Measurements from ENCODE around the gene HOXC6. TPM values are rescaled to one million over a fixed set of nuclear protein-coding genes. Genes with fewer than 3 reads are reported as not detected.
A peak's percentile ranks its signal among the peaks of the same experiment; 100 is the strongest.

The HOXC6 gene
- polyA plus RNA-seq, result 1 to 10 TPM; 1.4 TPM

DNA sequence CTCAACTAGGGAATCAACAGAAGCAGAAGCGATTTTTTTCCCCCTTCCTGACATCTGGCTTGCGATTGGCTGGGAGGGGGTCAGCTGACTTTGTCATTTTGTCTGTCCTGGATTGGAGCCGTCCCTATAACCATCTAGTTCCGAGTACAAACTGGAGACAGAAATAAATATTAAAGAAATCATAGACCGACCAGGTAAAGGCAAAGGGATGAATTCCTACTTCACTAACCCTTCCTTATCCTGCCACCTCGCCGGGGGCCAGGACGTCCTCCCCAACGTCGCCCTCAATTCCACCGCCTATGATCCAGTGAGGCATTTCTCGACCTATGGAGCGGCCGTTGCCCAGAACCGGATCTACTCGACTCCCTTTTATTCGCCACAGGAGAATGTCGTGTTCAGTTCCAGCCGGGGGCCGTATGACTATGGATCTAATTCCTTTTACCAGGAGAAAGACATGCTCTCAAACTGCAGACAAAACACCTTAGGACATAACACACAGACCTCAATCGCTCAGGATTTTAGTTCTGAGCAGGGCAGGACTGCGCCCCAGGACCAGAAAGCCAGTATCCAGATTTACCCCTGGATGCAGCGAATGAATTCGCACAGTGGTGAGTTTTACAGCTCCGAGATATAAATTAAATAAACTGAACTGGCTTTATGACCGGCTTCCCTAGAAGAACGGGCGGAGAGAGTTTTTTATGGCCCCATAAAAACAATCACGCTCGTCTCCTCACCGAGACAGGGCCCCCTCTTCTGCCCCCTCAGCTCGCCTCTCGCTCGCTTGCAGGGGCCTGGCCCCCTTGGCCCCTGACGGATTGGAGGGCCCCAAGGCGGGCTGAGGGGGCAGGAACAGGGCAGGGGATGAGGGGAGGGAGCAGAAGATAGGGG, at the start of gene HOXC6:
HOXC6 (plus strand) TSS at position 127 of the 888 bp plus-strand sequence; CDS start at position 209, 82 bp downstream.
- no peaks in the 10 kb centered on the region for H3K9me3 ChIP-seq (ENCODE audit: control insufficient read depth in 2 of 2, insufficient read depth in 1 of 2, low read depth in 1 of 2, low read length in 1 of 2)
- WGBS, 2 donors, result 6 to 8% methylated on average over 36 of the region's 36 CpGs
- H3K27me3 ChIP-seq (ENCODE audit: control insufficient read depth in 1 of 2, insufficient read depth in 2 of 2, low read length in 2 of 2), result peaks cover 0 to 5% of the 10 kb centered on the region in 2 donors
- peaks cover 0 to 3% of the 10 kb centered on the region in 2 donors for H3K4me1 ChIP-seq (ENCODE audit: control insufficient read depth in 2 of 2, insufficient read depth in 2 of 2, low read length in 1 of 2)
- peak within 1 kb of the TSS; percentile 44 to 55 for H3K4me3 ChIP-seq (ENCODE audit: low read depth in 1 of 2, low read length in 2 of 2)
- no peaks in the 10 kb centered on the region for H3K36me3 ChIP-seq (ENCODE audit: control insufficient read depth in 2 of 2, insufficient read depth in 2 of 2, low read length in 1 of 2)
- H3K27ac ChIP-seq (ENCODE audit: low read depth in 2 of 2, low read length in 1 of 2), result peak within 1 kb of the TSS; percentile 41 to 54

DNA sequence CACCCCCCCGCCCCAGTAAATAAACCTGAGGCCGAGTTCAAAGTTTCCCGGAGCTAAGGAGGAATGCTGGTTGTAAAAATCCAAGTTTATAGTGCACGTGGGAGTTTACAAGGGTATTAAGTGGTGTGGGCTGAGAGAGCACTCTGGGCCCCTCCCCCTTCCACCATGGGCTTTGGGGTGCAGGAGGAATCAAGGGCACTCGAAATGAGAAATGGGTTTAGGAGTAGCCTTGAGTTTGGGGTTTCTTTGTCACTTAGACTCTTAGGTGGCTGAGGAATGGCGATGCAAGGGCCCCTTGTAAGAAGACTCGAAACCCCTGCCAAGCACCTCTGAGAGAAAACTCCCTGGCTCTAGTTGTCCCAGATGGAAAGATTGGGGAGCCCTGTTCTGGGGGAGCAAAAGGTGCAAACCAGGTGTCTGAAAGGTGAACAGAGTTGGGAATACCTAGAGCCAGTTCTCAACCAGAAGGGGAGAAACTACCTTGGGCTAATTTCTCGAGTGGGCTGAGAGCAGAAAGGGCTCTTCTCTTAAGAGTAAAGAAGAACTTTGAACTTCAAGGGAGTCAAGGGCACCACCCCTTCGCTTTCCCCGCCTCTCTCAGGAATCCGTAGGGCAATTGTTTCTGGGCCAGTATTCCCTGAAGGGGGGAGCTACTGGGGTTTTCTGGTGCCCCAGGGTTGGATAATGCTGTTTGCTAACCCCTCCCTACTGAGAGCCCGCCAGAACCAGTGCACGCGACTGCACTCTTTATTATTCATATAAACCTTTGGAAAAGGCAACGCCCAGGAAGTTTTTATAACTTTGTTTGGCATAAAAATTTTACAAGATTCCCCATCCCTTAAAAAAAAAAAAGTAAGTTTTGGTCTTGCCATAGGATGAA, 49.5 kb upstream of the HOXC6 start:
- H3K27me3 ChIP-seq (ENCODE audit: control insufficient read depth in 1 of 2, insufficient read depth in 2 of 2, low read length in 2 of 2), result peaks cover 7 to 44% of the 10 kb centered on the region in 2 donors
- no peak overlapping the region for H3K4me3 ChIP-seq (ENCODE audit: low read depth in 1 of 2, low read length in 2 of 2)
- no peak overlapping the region for H3K27ac ChIP-seq (ENCODE audit: low read depth in 2 of 2, low read length in 1 of 2)
- H3K36me3 ChIP-seq (ENCODE audit: control insufficient read depth in 2 of 2, insufficient read depth in 2 of 2, low read length in 1 of 2), result no peaks in the 10 kb centered on the region
- 7 to 9% methylated on average over 15 of the region's 15 CpGs for WGBS, 2 donors
- H3K9me3 ChIP-seq (ENCODE audit: control insufficient read depth in 2 of 2, insufficient read depth in 1 of 2, low read depth in 1 of 2, low read length in 1 of 2), result peaks cover 0 to 2% of the 10 kb centered on the region in 2 donors
- peaks cover under 1 to 6% of the 10 kb centered on the region in 2 donors for H3K4me1 ChIP-seq (ENCODE audit: control insufficient read depth in 2 of 2, insufficient read depth in 2 of 2, low read length in 1 of 2)

DNA sequence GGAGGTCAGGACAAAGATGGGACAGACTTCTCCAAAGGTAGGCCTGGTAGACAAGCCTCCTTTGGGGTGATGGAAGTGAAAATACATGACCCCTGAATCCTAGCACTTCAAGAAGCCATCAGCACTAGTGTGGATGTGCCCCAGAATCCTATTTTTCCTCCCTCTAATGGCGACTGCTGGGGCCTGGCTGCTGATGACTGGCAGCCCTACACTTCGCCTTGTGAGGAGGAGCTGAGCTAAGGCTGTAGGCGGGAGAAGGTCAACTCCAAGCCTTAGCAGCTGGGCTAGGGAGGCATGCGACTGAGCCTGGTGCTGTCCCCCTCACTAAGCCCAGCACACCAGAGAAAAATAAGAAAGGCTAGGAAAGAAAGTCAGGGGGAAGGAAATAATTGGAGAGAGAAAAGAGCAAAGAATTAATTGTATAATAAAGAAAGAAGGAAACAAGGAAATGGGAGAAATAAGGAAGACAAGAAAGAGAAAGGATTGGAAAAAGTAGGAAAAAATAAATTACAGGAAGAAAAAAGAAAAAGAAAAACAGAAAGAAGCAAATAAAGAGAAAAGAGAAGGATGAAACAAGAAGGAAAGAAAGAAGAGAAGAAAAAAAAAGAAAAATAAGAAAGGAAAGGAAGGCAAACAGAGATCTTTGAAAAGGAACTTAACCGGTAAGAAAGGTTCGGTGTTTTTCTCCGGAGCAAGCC, 48.0 kb upstream of the HOXC6 start:
- WGBS, 2 donors, result 28 to 48% methylated on average over 7 of the region's 7 CpGs
- peaks cover 0 to 2% of the 10 kb centered on the region in 2 donors for H3K9me3 ChIP-seq (ENCODE audit: control insufficient read depth in 2 of 2, insufficient read depth in 1 of 2, low read depth in 1 of 2, low read length in 1 of 2)
- H3K36me3 ChIP-seq (ENCODE audit: control insufficient read depth in 2 of 2, insufficient read depth in 2 of 2, low read length in 1 of 2), result no peaks in the 10 kb centered on the region
- H3K27me3 ChIP-seq (ENCODE audit: control insufficient read depth in 1 of 2, insufficient read depth in 2 of 2, low read length in 2 of 2), result peaks cover 7 to 41% of the 10 kb centered on the region in 2 donors
- H3K4me1 ChIP-seq (ENCODE audit: control insufficient read depth in 2 of 2, insufficient read depth in 2 of 2, low read length in 1 of 2), result peaks cover 0 to 2% of the 10 kb centered on the region in 2 donors
- no peak overlapping the region for H3K27ac ChIP-seq (ENCODE audit: low read depth in 2 of 2, low read length in 1 of 2)
- no peak overlapping the region for H3K4me3 ChIP-seq (ENCODE audit: low read depth in 1 of 2, low read length in 2 of 2)

DNA sequence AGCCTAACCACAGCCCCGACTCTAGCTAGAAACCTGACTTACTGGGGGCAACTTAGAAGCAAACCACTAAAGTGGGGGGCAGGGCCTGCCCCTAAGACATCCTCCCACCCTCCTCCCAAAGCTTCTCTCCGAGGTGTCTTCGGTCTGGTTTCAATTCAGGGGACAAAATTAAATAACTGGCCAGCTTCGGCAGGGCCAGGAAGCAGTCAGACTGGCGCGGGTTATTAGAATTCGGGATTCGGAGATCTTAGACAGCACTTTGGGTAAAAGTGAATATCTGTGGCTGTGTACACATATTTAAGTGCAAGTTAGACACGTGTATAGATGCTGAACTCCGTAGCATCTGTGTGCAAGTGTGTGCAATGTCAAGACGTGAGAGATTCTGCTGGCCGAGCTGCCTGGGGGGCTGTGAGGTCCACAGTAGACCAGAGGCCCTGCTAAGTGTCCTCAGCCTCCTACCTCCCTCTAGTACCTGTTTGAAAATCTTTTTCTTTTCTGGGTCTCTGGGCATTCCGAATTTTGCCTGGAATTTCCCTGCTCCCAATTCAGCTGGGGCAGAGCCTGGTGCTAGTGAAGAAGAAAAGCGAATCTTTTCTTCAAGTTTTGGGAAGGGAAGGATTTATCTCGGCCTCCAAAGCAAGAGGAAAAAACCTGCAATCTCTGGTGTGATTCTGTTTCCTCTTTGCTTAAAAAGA, 47.3 kb upstream of the HOXC6 start:
- Histone ChIP-seq H3K27me3 (ENCODE audit: control insufficient read depth in 1 of 2, insufficient read depth in 2 of 2, low read length in 2 of 2) (peaks cover 7 to 47% of the 10 kb centered on the region in 2 donors), H3K9me3 (ENCODE audit: control insufficient read depth in 2 of 2, insufficient read depth in 1 of 2, low read depth in 1 of 2, low read length in 1 of 2) (peaks cover 0 to 2% of the 10 kb centered on the region in 2 donors), H3K4me1 (ENCODE audit: control insufficient read depth in 2 of 2, insufficient read depth in 2 of 2, low read length in 1 of 2) (peaks cover 0 to 9% of the 10 kb centered on the region in 2 donors), H3K36me3 (ENCODE audit: control insufficient read depth in 2 of 2, insufficient read depth in 2 of 2, low read length in 1 of 2) (no peaks in the 10 kb centered on the region), H3K27ac (ENCODE audit: low read depth in 2 of 2, low read length in 1 of 2) (no peak overlapping the region), H3K4me3 (ENCODE audit: low read depth in 1 of 2, low read length in 2 of 2) (no peak overlapping the region)
- WGBS, 2 donors, result 38 to 40% methylated on average over 15 of the region's 15 CpGs

DNA sequence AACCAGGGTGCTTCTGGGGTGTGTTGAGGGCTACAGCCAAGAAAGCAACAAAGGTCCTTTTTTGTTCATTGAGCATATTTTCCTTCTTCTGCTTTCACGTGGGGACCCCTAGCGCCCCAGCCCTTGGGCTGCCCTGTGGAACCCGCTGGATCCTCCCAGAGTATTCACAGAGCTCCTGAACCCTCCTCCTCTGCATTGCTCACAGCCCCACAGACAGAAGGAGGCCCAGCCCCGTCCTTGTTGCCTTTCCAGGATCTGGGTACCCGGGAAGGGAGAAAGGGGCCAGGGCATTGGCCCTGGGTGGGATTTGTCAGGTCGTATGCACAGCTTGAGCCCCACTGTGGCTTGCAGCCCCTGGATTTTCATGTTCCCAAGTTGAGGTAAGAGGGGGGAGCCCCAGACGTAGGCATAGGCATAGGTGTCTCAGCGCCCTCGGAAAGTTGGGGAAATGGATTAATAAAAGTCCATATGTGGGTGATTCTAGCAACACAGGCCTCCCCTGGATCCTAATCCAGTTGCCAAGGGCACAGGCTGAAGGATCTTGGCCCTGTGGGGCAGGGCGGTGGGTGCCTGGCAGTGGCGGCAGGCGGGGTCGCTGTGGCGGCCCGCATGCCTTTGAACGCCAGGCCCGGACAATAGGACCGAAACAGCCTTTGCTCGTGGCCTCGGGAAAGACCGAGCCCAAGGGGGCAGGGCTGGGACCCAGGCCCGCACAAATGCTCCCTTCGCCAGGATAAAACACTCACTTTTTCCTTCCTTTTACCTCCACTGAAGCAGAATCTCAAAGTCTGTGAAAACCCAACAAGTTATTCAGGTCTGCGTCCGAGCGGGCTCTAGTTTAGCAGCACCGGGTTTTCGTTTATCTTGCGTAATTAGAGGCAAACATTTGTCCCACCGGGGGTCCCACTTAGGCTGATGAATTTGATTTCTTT, 46.3 kb upstream of the HOXC6 start:
- H3K4me1 ChIP-seq (ENCODE audit: control insufficient read depth in 2 of 2, insufficient read depth in 2 of 2, low read length in 1 of 2), result peaks cover 0 to 12% of the 10 kb centered on the region in 2 donors
- H3K36me3 ChIP-seq (ENCODE audit: control insufficient read depth in 2 of 2, insufficient read depth in 2 of 2, low read length in 1 of 2), result no peaks in the 10 kb centered on the region
- 29 to 31% methylated on average over 30 of the region's 30 CpGs for WGBS, 2 donors
- H3K9me3 ChIP-seq (ENCODE audit: control insufficient read depth in 2 of 2, insufficient read depth in 1 of 2, low read depth in 1 of 2, low read length in 1 of 2), result peaks cover 0 to 2% of the 10 kb centered on the region in 2 donors
- H3K27me3 ChIP-seq (ENCODE audit: control insufficient read depth in 1 of 2, insufficient read depth in 2 of 2, low read length in 2 of 2), result peaks cover 7 to 49% of the 10 kb centered on the region in 2 donors
- H3K4me3 ChIP-seq (ENCODE audit: low read depth in 1 of 2, low read length in 2 of 2), result no peak overlapping the region
- no peak overlapping the region for H3K27ac ChIP-seq (ENCODE audit: low read depth in 2 of 2, low read length in 1 of 2)

DNA sequence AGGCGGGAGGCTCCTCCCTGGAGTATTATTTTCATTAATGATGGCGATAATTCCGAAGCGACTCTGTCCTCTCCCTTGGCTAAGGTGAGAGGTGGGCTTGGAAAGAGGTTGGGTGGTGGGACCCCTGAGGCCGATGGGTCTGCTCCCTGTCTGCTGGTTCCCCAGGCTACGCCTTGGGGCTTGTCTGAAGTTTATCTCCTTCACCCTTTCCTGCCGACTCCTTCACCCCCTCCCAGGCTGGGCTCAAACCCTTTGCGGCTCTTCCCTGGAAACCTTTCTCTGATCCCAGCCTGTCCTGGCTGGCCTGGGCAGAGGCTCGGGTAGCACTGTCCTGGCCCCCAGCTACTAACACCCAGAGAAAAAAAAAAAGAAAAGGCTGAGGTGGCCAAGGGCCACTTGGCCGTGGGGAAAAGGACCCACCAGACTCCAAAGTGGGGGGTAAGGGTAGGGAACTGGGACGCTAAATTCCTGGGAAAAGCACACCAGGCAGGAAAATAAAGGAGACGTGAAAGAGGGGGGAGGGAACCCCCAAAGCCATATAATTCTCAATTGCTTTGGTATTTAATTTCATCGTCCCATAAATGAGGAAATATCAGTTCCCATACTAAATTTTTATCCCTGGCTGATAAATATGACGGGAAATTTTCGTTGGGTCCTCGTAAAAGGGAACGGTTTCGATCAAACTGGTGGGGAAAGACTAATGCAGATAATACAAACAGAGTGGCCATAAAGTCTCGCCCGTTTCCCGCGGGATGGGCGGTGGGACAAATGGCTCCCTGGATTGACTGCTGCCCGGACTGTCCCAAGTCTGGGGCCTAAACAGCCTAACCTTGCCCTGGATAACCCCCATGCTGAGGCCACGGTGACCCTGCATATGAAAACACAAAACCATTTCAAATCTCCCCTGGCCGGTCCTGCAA, 45.3 kb upstream of the HOXC6 start:
- Histone ChIP-seq H3K27me3 (ENCODE audit: control insufficient read depth in 1 of 2, insufficient read depth in 2 of 2, low read length in 2 of 2) (peaks cover 4 to 57% of the 10 kb centered on the region in 2 donors), H3K36me3 (ENCODE audit: control insufficient read depth in 2 of 2, insufficient read depth in 2 of 2, low read length in 1 of 2) (no peaks in the 10 kb centered on the region), H3K9me3 (ENCODE audit: control insufficient read depth in 2 of 2, insufficient read depth in 1 of 2, low read depth in 1 of 2, low read length in 1 of 2) (peaks cover 2 to 3% of the 10 kb centered on the region in 2 donors), H3K27ac (ENCODE audit: low read depth in 2 of 2, low read length in 1 of 2) (no peak overlapping the region), H3K4me3 (ENCODE audit: low read depth in 1 of 2, low read length in 2 of 2) (no peak overlapping the region), H3K4me1 (ENCODE audit: control insufficient read depth in 2 of 2, insufficient read depth in 2 of 2, low read length in 1 of 2) (peaks cover 0 to 12% of the 10 kb centered on the region in 2 donors)
- 19 to 21% methylated on average over 26 of the region's 26 CpGs for WGBS, 2 donors

DNA sequence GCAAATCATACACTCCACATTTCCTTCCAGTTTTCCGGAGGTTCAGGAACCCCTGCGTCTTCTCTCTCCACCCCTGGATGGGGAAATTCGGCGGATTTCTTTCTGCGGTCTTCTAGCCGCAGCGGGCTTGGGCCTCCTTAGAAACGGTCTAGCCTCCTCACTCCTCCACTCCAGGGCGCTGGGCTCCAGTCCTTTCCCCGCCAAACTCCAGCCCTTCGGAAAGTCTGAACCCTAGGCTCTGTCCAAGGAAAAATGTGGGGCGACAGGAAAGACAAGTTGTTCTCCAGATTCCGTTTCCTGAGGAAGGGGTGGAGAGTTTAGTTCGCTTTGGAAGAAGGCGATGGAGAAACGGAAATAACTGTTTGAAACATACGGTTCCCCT, 44.7 kb upstream of the HOXC6 start:
- H3K4me1 ChIP-seq (ENCODE audit: control insufficient read depth in 2 of 2, insufficient read depth in 2 of 2, low read length in 1 of 2), result peaks cover 0 to 12% of the 10 kb centered on the region in 2 donors
- H3K27me3 ChIP-seq (ENCODE audit: control insufficient read depth in 1 of 2, insufficient read depth in 2 of 2, low read length in 2 of 2), result peaks cover 4 to 62% of the 10 kb centered on the region in 2 donors
- no peaks in the 10 kb centered on the region for H3K36me3 ChIP-seq (ENCODE audit: control insufficient read depth in 2 of 2, insufficient read depth in 2 of 2, low read length in 1 of 2)
- H3K9me3 ChIP-seq (ENCODE audit: control insufficient read depth in 2 of 2, insufficient read depth in 1 of 2, low read depth in 1 of 2, low read length in 1 of 2), result peaks cover 2 to 3% of the 10 kb centered on the region in 2 donors
- H3K27ac ChIP-seq (ENCODE audit: low read depth in 2 of 2, low read length in 1 of 2), result no peak overlapping the region
- WGBS, 2 donors, result 9 to 11% methylated on average over 17 of the region's 17 CpGs
- H3K4me3 ChIP-seq (ENCODE audit: low read depth in 1 of 2, low read length in 2 of 2), result no peak overlapping the region
